ENCODE results near the gene YIPF7.

Gene YIPF7

GRCh38 chr4:44678094-44679041 lies 26.9 kb upstream of the YIPF7 start, which contains the start of gene GUF1:
Gene GUF1, plus strand, starts transcription at chr4:44678420. Its CDS starts 203 bp downstream, at chr4:44678623.
- Histone ChIP-seq H3K9me3 (no peaks in the 10 kb centered on the region), H3K27ac (peak within 1 kb of the TSS; percentile 65), H3K27me3 (peaks cover 23% of the 10 kb centered on the region), H3K4me3 (ENCODE audit: low read depth in 1 of 2, low read length in 1 of 2) (peak within 1 kb of the TSS; percentile 74 to 75), H3K36me3 (peaks cover 4% of the 10 kb centered on the region), H3K4me1 (ENCODE audit: control insufficient read depth in 1 of 2, insufficient read depth in 1 of 2, low read depth in 1 of 2, low read length in 1 of 2) (peaks cover 9 to 15% of the 10 kb centered on the region in 2 experiments)
- TF ChIP-seq CTCF (IDR thresholded peaks at IDR 0.05): no peak

GRCh38 chr4:44675366-44675765 lies 23.9 kb upstream of the YIPF7 start:
- H3K4me3 ChIP-seq (ENCODE audit: low read depth in 1 of 2, low read length in 1 of 2): no peak overlapping the region
- H3K27ac ChIP-seq: no peak overlapping the region
- H3K27me3 ChIP-seq: peaks cover 42% of the 10 kb centered on the region
- H3K9me3 ChIP-seq: no peaks in the 10 kb centered on the region
- H3K4me1 ChIP-seq (ENCODE audit: control insufficient read depth in 1 of 2, insufficient read depth in 1 of 2, low read depth in 1 of 2, low read length in 1 of 2): peaks cover 9 to 15% of the 10 kb centered on the region in 2 experiments
- TF ChIP-seq CTCF (IDR thresholded peaks at IDR 0.05): no peak
- no peaks in the 10 kb centered on the region for H3K36me3 ChIP-seq

GRCh38 chr4:44674471-44674870 lies 23.0 kb upstream of the YIPF7 start:
- Histone ChIP-seq H3K27me3 (peaks cover 45% of the 10 kb centered on the region), H3K27ac (no peak overlapping the region), H3K4me1 (ENCODE audit: control insufficient read depth in 1 of 2, insufficient read depth in 1 of 2, low read depth in 1 of 2, low read length in 1 of 2) (peaks cover 9 to 15% of the 10 kb centered on the region in 2 experiments), H3K36me3 (no peaks in the 10 kb centered on the region), H3K9me3 (no peaks in the 10 kb centered on the region), H3K4me3 (ENCODE audit: low read depth in 1 of 2, low read length in 1 of 2) (no peak overlapping the region)
- TF ChIP-seq CTCF (IDR thresholded peaks at IDR 0.05): no peak

- no peaks in the 10 kb centered on the region for H3K36me3 ChIP-seq
- TF ChIP-seq CTCF (IDR thresholded peaks at IDR 0.05): no peak
- H3K9me3 ChIP-seq: no peaks in the 10 kb centered on the region
- no peaks in the 10 kb centered on the region for H3K4me1 ChIP-seq (ENCODE audit: control insufficient read depth in 1 of 2, insufficient read depth in 1 of 2, low read depth in 1 of 2, low read length in 1 of 2)
- H3K27ac ChIP-seq: no peak overlapping the region
- H3K4me3 ChIP-seq (ENCODE audit: low read depth in 1 of 2, low read length in 1 of 2): no peak overlapping the region
- H3K27me3 ChIP-seq: peaks cover 38% of the 10 kb centered on the region
Observed at GRCh38 chr4:44671636-44672035, 20.2 kb upstream of the YIPF7 start.

GRCh38 chr4:44670506-44671199 lies 19.2 kb upstream of the YIPF7 start:
- TF ChIP-seq CTCF (IDR thresholded peaks at IDR 0.05): no peak

More at GRCh38 chr4:44670506-44671199, 19.2 kb upstream of the YIPF7 start:
- no peak overlapping the region for H3K27ac ChIP-seq
- H3K36me3 ChIP-seq: no peaks in the 10 kb centered on the region
- H3K4me1 ChIP-seq (ENCODE audit: control insufficient read depth in 1 of 2, insufficient read depth in 1 of 2, low read depth in 1 of 2, low read length in 1 of 2): no peaks in the 10 kb centered on the region
- H3K4me3 ChIP-seq (ENCODE audit: low read depth in 1 of 2, low read length in 1 of 2): no peak overlapping the region
- H3K9me3 ChIP-seq: no peaks in the 10 kb centered on the region
- peaks cover 32% of the 10 kb centered on the region for H3K27me3 ChIP-seq
